ENCODE data around the gene TMEM258. TPM values are rescaled to one million over a fixed set of nuclear protein-coding genes. Genes with fewer than 3 reads are reported as not detected.

The TMEM258 gene
- total and polyA plus RNA-seq, 10 of the 15 experiments (the other 5 are each of a cell fraction or from before 2014, with no cell fraction given): 160 to 840 (median 326) TPM

- peak; percentile 64 for FAIRE-seq
Observed at GRCh38 chr11:61830237-61831105, 38.1 kb upstream of the TMEM258 start.

More at GRCh38 chr11:61830237-61831105, 38.1 kb upstream of the TMEM258 start:
- Histone ChIP-seq H3K27ac (ENCODE audit: control insufficient read depth, insufficient read depth) (peak overlapping the region; percentile 95), H3K4me3 (peak overlapping the region; percentile 100), H3K79me2 (ENCODE audit: control insufficient read depth, insufficient read depth, low read length) (peaks cover 82% of the 10 kb centered on the region), H3K27me3 (replicated peaks in 1 of 2; ENCODE audit: control insufficient read depth in 2 of 2, insufficient read depth in 2 of 2, low read length in 1 of 2) (no peaks in the 10 kb centered on the region), H3K9me3 (replicated peaks; ENCODE audit: control insufficient read depth, insufficient read depth, low read length) (no peaks in the 10 kb centered on the region), H4K20me1 (ENCODE audit: control insufficient read depth, insufficient read depth) (no peaks in the 10 kb centered on the region), H3K4me1 (ENCODE audit: control insufficient read depth, insufficient read depth, low read length) (peaks cover 38% of the 10 kb centered on the region), H3K36me3 (ENCODE audit: control insufficient read depth in 2 of 2, insufficient read depth in 2 of 2, low read length in 1 of 2) (peaks cover 0 to 9% of the 10 kb centered on the region in 2 experiments; a peak in 1 of 4 replicates), H3K9ac (ENCODE audit: control insufficient read depth, insufficient read depth, low read length) (peak overlapping the region; percentile 95), H3K4me2 (ENCODE audit: control insufficient read depth, insufficient read depth) (peak overlapping the region; percentile 82), H2AFZ (ENCODE audit: control insufficient read depth, low read depth, low read length) (no peak overlapping the region)
- no peak for ATAC-seq
- TSS peak; percentile 56 for BruUV-seq (replicated peaks)
- ChIA-PET POLR2A (interaction anchor here (0.6 to 6.9 kb wide), 6 partner anchors 12 to 815 kb away, joined by 3 to 167 read pairs (median 13); partner anchors contain the start of genes FADS1 and FEN1), CTCF (interaction anchor here (0.7 to 9.7 kb wide), 8 partner anchors 11 to 251 kb away, joined by 3 to 75 read pairs (median 4); partner anchors contain the start of gene FADS1), SMC1A (ENCODE audit: uncharacterized antibody, unreplicated experiment) (interaction anchor here (0.7 to 6.2 kb wide), 7 partner anchors 10 to 139 kb away, joined by 3 to 67 read pairs (median 9); partner anchors contain the start of gene FADS1), RAD21 (ENCODE audit: unreplicated experiment) (interaction anchor here (0.7 to 6.9 kb wide), 4 partner anchors 14 to 252 kb away, joined by 3 to 51 read pairs (median 26); partner anchors contain the start of gene FADS1)
- WGBS (ENCODE audit: insufficient coverage, insufficient replicate concordance, low lambda C conversion rate, missing lambda C conversion rate): 10% methylated on average over 8 of the region's 8 CpGs
- TF ChIP-seq ZNF217 (IDR thresholded peaks at IDR 0.05) (no peak), TCF7 (IDR thresholded peaks at IDR 0.05; ENCODE audit: borderline replicate concordance) (no peak), ATF3 (IDR thresholded peaks at IDR 0.05; ENCODE audit: borderline replicate concordance, extremely low read depth, low read depth, low read length) (no peak), NFYA (IDR thresholded peaks at IDR 0.05; ENCODE audit: borderline replicate concordance, low read depth, low read length) (no peak), FOXK2 (IDR thresholded peaks at IDR 0.05) (no peak), ZNF592 (IDR thresholded peaks at IDR 0.05) (no peak), EGR1 (IDR thresholded peaks at IDR 0.05; ENCODE audit: borderline replicate concordance in 1 of 2, low read depth in 2 of 2, low read length in 2 of 2) (no peak)
- DNase-seq (ENCODE audit: low read depth, low spot score): no peak
- in situ Hi-C loops (cut with MboI): no loop called here
- intact Hi-C loops (cut with micrococcal nuclease; ENCODE audit: unreplicated experiment): no loop called here

Data from GM12878 (cell line).